ENCODE measurements around the gene ZNF512. TPM values are rescaled to one million over a fixed set of nuclear protein-coding genes. Genes with fewer than 3 reads are reported as not detected.

The ZNF512 gene
- total and polyA plus RNA-seq, 2 of the 13 experiments (the other 11 are each of a cell fraction or from before 2014, with no cell fraction given) = 29.8 to 31.0 TPM

DNA sequence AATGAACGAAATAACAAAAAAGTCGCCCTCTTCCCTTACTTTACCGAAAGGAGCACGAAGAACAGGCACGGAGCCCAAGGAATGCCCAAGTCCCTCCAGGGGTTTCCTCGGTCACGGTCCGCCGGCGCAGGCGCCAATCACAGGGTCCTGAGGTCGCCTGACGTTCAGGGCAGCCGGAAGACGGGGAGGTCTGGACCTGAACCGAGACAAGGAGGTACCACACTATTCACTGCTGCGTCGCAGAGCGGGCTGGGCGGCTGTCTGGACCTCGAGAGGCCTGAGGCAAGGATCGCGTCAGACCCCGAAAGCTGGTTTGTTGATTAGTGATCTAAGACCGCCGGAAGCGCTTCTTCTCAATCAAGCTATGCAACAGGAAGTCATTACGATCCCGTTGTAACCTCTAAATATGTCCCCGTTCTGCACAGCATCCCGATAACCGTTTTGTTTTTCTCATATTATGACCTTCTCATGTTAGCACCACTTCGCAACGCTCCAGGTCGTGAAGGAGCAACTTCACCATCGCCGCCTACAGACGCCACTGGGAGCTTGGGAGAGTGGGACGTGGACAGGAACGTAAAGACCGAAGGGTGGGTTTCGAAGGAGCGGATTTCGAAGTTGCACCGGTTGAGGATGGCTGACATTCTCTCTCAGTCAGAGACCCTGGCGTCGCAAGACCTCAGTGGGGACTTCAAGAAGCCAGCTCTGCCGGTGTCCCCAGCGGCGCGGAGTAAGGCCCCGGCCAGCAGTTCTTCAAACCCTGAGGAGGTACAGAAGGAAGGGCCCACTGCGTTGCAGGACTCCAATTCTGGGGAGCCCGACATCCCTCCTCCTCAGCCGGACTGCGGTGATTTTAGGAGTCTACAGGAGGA lies 80.7 kb downstream of the ZNF512 start, which contains the start of the genes SLC4A1AP and SUPT7L (continued):
- no peak; the same call in 1 of the 2 replicates for TF ChIP-seq RNF219 (CRISPR knock-in tag; IDR thresholded peaks at IDR 0.05)
- TF ChIP-seq MED1 (CRISPR knock-in tag; IDR thresholded peaks at IDR 0.05) = peak; percentile 91
- peak; percentile 76 for TF ChIP-seq RXRB (CRISPR knock-in tag; IDR thresholded peaks at IDR 0.05; ENCODE audit: borderline replicate concordance)
- no peak; the same call in 1 of the 2 replicates for TF ChIP-seq CBX2 (IDR thresholded peaks at IDR 0.05; ENCODE audit: low read depth, low read length)
- TF ChIP-seq CBX2 (CRISPR knock-in tag; IDR thresholded peaks at IDR 0.05; ENCODE audit: low read depth) = peak; percentile 98
- no peak for TF ChIP-seq RAD21 (CRISPR knock-in tag; IDR thresholded peaks at IDR 0.05)
- peak; percentile 67; the same call in 1 of the 2 replicates for TF ChIP-seq NR2F2 (IDR thresholded peaks at IDR 0.05; ENCODE audit: borderline replicate concordance, low read depth)
- TF ChIP-seq ZNF432 (CRISPR knock-in tag; IDR thresholded peaks at IDR 0.05; ENCODE audit: borderline replicate concordance) = peak; percentile 92; the same call in 1 of the 2 replicates
- TF ChIP-seq RARG (CRISPR knock-in tag; IDR thresholded peaks at IDR 0.05; ENCODE audit: low read depth) = no peak
- TF ChIP-seq, protein P1, sequence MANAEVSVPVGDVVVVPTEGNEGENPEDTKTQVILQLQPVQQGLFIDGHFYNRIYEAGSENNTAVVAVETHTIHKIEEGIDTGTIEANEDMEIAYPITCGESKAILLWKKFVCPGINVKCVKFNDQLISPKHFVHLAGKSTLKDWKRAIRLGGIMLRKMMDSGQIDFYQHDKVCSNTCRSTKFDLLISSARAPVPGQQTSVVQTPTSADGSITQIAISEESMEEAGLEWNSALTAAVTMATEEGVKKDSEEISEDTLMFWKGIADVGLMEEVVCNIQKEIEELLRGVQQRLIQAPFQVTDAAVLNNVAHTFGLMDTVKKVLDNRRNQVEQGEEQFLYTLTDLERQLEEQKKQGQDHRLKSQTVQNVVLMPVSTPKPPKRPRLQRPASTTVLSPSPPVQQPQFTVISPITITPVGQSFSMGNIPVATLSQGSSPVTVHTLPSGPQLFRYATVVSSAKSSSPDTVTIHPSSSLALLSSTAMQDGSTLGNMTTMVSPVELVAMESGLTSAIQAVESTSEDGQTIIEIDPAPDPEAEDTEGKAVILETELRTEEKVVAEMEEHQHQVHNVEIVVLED (CRISPR knock-in tag; IDR thresholded peaks at IDR 0.05; ENCODE audit: borderline replicate concordance) = peak; percentile 82; the same call in 1 of the 2 replicates
- TF ChIP-seq MBD4 (IDR thresholded peaks at IDR 0.05; ENCODE audit: borderline replicate concordance, low read length) = no peak
- TF ChIP-seq NFKBIZ (CRISPR knock-in tag; IDR thresholded peaks at IDR 0.05) = peak; percentile 92
- peak; percentile 84 for TF ChIP-seq ZNF616 (CRISPR knock-in tag; IDR thresholded peaks at IDR 0.05; ENCODE audit: low read depth)
- TF ChIP-seq, protein P2, sequence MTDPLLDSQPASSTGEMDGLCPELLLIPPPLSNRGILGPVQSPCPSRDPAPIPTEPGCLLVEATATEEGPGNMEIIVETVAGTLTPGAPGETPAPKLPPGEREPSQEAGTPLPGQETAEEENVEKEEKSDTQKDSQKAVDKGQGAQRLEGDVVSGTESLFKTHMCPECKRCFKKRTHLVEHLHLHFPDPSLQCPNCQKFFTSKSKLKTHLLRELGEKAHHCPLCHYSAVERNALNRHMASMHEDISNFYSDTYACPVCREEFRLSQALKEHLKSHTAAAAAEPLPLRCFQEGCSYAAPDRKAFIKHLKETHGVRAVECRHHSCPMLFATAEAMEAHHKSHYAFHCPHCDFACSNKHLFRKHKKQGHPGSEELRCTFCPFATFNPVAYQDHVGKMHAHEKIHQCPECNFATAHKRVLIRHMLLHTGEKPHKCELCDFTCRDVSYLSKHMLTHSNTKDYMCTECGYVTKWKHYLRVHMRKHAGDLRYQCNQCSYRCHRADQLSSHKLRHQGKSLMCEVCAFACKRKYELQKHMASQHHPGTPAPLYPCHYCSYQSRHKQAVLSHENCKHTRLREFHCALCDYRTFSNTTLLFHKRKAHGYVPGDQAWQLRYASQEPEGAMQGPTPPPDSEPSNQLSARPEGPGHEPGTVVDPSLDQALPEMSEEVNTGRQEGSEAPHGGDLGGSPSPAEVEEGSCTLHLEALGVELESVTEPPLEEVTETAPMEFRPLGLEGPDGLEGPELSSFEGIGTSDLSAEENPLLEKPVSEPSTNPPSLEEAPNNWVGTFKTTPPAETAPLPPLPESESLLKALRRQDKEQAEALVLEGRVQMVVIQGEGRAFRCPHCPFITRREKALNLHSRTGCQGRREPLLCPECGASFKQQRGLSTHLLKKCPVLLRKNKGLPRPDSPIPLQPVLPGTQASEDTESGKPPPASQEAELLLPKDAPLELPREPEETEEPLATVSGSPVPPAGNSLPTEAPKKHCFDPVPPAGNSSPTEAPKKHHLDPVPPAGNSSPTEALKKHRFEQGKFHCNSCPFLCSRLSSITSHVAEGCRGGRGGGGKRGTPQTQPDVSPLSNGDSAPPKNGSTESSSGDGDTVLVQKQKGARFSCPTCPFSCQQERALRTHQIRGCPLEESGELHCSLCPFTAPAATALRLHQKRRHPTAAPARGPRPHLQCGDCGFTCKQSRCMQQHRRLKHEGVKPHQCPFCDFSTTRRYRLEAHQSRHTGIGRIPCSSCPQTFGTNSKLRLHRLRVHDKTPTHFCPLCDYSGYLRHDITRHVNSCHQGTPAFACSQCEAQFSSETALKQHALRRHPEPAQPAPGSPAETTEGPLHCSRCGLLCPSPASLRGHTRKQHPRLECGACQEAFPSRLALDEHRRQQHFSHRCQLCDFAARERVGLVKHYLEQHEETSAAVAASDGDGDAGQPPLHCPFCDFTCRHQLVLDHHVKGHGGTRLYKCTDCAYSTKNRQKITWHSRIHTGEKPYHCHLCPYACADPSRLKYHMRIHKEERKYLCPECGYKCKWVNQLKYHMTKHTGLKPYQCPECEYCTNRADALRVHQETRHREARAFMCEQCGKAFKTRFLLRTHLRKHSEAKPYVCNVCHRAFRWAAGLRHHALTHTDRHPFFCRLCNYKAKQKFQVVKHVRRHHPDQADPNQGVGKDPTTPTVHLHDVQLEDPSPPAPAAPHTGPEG (CRISPR knock-in tag; IDR thresholded peaks at IDR 0.05) = peak; percentile 94
